ENCODE measurements around the gene SOX1. TPM values are rescaled to one million over a fixed set of nuclear protein-coding genes. Genes with fewer than 3 reads are reported as not detected.

The SOX1 gene
- total and polyA plus RNA-seq, 4 donors = not detected

- Histone ChIP-seq H3K27ac (ENCODE audit: low read depth in 1 of 2, low read length in 2 of 2) (no peak overlapping the region), H3K27me3 (ENCODE audit: control insufficient read depth in 4 of 4, insufficient read depth in 4 of 4, low read length in 3 of 4) (peaks cover 0 to 4% (median under 1%) of the 10 kb centered on the region in 4 donors), H3K4me1 (ENCODE audit: control insufficient read depth in 4 of 4, insufficient read depth in 4 of 4, low read length in 3 of 4) (no peaks in the 10 kb centered on the region), H3K36me3 (ENCODE audit: control insufficient read depth in 4 of 4, insufficient read depth in 3 of 4, low read depth in 1 of 4, low read length in 3 of 4) (no peaks in the 10 kb centered on the region), H3K4me3 (ENCODE audit: low read depth in 1 of 3, low read length in 3 of 3) (no peak overlapping the region), H3K9me3 (ENCODE audit: control insufficient read depth in 4 of 4, low read length in 3 of 4) (no peaks in the 10 kb centered on the region), H3K9ac (ENCODE audit: low read depth in 1 of 2, low read length in 2 of 2) (no peak overlapping the region)
- WGBS = 84% methylated on average over 11 of the region's 11 CpGs
- TF ChIP-seq HNF4A (conservative IDR thresholded peaks at IDR 0.05) = no peak
- no peak for TF ChIP-seq JUND (IDR thresholded peaks at IDR 0.05)
- TF ChIP-seq CTCF (IDR thresholded peaks at IDR 0.05; ENCODE audit: low read depth, low read length, missing input control) = no peak
- TF ChIP-seq HNF4G (IDR thresholded peaks at IDR 0.05) = no peak
- no peak for TF ChIP-seq YY1 (IDR thresholded peaks at IDR 0.05)
- no peak for TF ChIP-seq GABPA (IDR thresholded peaks at IDR 0.05 in 1 of 2, conservative IDR thresholded peaks at IDR 0.05 in 1 of 2)
- TF ChIP-seq RXRA (IDR thresholded peaks at IDR 0.05) = no peak
- no peak for TF ChIP-seq EGR1 (IDR thresholded peaks at IDR 0.05; ENCODE audit: low read depth in 2 of 2)
- TF ChIP-seq TAF1 (conservative IDR thresholded peaks at IDR 0.05) = no peak
- TF ChIP-seq, protein P1, sequence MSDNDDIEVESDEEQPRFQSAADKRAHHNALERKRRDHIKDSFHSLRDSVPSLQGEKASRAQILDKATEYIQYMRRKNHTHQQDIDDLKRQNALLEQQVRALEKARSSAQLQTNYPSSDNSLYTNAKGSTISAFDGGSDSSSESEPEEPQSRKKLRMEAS (IDR thresholded peaks at IDR 0.05) = no peak
- TF ChIP-seq FOXA2 (IDR thresholded peaks at IDR 0.05) = no peak
- DNase-seq (ENCODE audit: low spot score) = no peak
Observed at GRCh38 chr13:112029143-112029542, 37.8 kb upstream of the SOX1 start.

DNA sequence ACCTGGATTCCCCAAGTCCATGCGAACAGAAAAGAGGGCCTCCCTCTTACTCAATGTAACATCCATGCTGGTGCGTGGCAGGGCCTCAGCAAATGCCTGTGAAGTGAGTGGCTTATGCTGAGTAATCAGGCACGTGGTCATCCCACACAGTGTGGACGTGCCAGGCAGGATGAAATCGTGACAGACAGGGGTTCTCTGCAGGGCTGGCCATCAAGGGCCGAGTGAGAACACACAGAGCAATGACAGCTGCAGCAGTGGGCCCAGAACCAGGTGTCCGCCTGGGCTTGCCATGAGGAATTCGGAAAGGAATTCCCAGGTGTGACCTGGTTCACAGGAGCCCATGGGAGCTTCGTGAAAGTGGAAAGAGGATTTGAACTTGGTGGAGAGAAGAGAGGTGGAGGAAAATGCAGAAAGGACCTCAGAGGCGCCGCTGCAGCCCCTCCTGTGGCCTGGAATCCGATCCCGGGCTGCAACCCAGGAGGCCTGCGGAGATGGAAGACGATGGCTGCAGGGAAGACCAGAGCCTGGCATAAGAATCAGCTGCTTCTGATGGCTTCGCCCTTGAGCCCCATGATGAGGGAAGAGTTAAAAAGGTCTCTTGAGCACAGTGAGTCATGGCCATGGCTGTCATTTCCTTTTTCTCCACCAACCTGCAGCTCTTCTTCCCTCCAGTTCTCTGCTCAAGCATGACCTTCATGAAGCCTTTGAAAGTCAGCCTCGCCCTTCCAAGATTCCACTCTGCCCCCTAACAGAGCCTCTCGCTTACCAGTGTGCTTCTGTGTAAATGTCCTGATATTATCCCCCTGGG is 34.6 kb upstream of the SOX1 start:
- no peak overlapping the region for H3K27ac ChIP-seq (ENCODE audit: low read depth in 1 of 2, low read length in 2 of 2)

DNA sequence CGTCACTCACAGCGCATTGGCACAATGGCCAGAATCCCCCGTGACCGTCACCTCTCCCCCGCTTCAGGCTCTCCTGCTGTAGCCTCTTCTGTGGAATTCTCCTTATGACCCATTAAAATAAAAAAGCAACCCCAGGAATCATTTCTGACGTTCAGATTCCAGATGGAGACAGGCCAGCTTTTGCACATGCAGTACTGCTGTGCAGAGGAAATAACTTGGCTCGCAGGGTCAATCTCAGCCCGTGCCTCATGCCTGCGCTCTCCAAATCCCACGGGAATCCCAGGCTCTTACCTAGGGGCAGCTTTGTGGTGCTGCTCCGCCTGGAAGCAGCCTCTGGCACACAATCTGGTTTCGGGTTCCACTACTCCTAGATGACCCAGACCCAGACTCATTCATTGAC is 32.7 kb upstream of the SOX1 start:
- Histone ChIP-seq H3K27me3 (ENCODE audit: control insufficient read depth in 4 of 4, insufficient read depth in 4 of 4, low read length in 3 of 4) (peaks cover 0 to 4% (median 0%) of the 10 kb centered on the region in 4 donors), H3K27ac (ENCODE audit: low read depth in 1 of 2, low read length in 2 of 2) (no peak overlapping the region), H3K4me1 (ENCODE audit: control insufficient read depth in 4 of 4, insufficient read depth in 4 of 4, low read length in 3 of 4) (no peaks in the 10 kb centered on the region), H3K36me3 (ENCODE audit: control insufficient read depth in 4 of 4, insufficient read depth in 3 of 4, low read depth in 1 of 4, low read length in 3 of 4) (no peaks in the 10 kb centered on the region), H3K9me3 (ENCODE audit: control insufficient read depth in 4 of 4, low read length in 3 of 4) (no peaks in the 10 kb centered on the region), H3K9ac (ENCODE audit: low read depth in 1 of 2, low read length in 2 of 2) (no peak overlapping the region), H3K4me3 (ENCODE audit: low read depth in 1 of 3, low read length in 3 of 3) (no peak overlapping the region)
- DNase-seq (ENCODE audit: low spot score) = no peak
- 73% methylated on average over 12 of the region's 12 CpGs for WGBS
- no peak for TF ChIP-seq EGR1 (IDR thresholded peaks at IDR 0.05; ENCODE audit: low read depth in 2 of 2)
- TF ChIP-seq RXRA (IDR thresholded peaks at IDR 0.05) = no peak
- TF ChIP-seq, protein P2, sequence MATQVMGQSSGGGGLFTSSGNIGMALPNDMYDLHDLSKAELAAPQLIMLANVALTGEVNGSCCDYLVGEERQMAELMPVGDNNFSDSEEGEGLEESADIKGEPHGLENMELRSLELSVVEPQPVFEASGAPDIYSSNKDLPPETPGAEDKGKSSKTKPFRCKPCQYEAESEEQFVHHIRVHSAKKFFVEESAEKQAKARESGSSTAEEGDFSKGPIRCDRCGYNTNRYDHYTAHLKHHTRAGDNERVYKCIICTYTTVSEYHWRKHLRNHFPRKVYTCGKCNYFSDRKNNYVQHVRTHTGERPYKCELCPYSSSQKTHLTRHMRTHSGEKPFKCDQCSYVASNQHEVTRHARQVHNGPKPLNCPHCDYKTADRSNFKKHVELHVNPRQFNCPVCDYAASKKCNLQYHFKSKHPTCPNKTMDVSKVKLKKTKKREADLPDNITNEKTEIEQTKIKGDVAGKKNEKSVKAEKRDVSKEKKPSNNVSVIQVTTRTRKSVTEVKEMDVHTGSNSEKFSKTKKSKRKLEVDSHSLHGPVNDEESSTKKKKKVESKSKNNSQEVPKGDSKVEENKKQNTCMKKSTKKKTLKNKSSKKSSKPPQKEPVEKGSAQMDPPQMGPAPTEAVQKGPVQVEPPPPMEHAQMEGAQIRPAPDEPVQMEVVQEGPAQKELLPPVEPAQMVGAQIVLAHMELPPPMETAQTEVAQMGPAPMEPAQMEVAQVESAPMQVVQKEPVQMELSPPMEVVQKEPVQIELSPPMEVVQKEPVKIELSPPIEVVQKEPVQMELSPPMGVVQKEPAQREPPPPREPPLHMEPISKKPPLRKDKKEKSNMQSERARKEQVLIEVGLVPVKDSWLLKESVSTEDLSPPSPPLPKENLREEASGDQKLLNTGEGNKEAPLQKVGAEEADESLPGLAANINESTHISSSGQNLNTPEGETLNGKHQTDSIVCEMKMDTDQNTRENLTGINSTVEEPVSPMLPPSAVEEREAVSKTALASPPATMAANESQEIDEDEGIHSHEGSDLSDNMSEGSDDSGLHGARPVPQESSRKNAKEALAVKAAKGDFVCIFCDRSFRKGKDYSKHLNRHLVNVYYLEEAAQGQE (IDR thresholded peaks at IDR 0.05) = no peak
- TF ChIP-seq, protein P3, sequence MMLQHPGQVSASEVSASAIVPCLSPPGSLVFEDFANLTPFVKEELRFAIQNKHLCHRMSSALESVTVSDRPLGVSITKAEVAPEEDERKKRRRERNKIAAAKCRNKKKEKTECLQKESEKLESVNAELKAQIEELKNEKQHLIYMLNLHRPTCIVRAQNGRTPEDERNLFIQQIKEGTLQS (IDR thresholded peaks at IDR 0.05) = no peak
- TF ChIP-seq CTCF (IDR thresholded peaks at IDR 0.05; ENCODE audit: low read depth, low read length, missing input control) = no peak
- no peak for TF ChIP-seq FOXA1 (IDR thresholded peaks at IDR 0.05)
- TF ChIP-seq JUND (IDR thresholded peaks at IDR 0.05) = no peak
- TF ChIP-seq FOXA2 (IDR thresholded peaks at IDR 0.05) = no peak
- no peak for TF ChIP-seq RAD21 (IDR thresholded peaks at IDR 0.05)
- TF ChIP-seq TAF1 (conservative IDR thresholded peaks at IDR 0.05) = no peak
- TF ChIP-seq, protein P1 (IDR thresholded peaks at IDR 0.05) = no peak
- no peak for TF ChIP-seq GABPA (IDR thresholded peaks at IDR 0.05 in 1 of 2, conservative IDR thresholded peaks at IDR 0.05 in 1 of 2)

More for the DNA sequence above, 34.6 kb upstream of the SOX1 start:
- WGBS = 65% methylated on average over 18 of the region's 18 CpGs
- TF ChIP-seq, protein P3 (IDR thresholded peaks at IDR 0.05) = no peak
- no peaks in the 10 kb centered on the region for H3K9me3 ChIP-seq (ENCODE audit: control insufficient read depth in 4 of 4, low read length in 3 of 4)
- no peak overlapping the region for H3K9ac ChIP-seq (ENCODE audit: low read depth in 1 of 2, low read length in 2 of 2)
- H3K36me3 ChIP-seq (ENCODE audit: control insufficient read depth in 4 of 4, insufficient read depth in 3 of 4, low read depth in 1 of 4, low read length in 3 of 4) = no peaks in the 10 kb centered on the region
- H3K27me3 ChIP-seq (ENCODE audit: control insufficient read depth in 4 of 4, insufficient read depth in 4 of 4, low read length in 3 of 4) = peaks cover 0 to 2% (median under 1%) of the 10 kb centered on the region in 4 donors
- no peak overlapping the region for H3K4me3 ChIP-seq (ENCODE audit: low read depth in 1 of 3, low read length in 3 of 3)
- H3K4me1 ChIP-seq (ENCODE audit: control insufficient read depth in 4 of 4, insufficient read depth in 4 of 4, low read length in 3 of 4) = no peaks in the 10 kb centered on the region
- DNase-seq (ENCODE audit: low spot score) = no peak
